Psoas muscle (tissue), 8 donors: ENCODE results near the gene SEC16A. TPM values are rescaled to one million over a fixed set of nuclear protein-coding genes. Genes with fewer than 3 reads are reported as not detected.
A peak's percentile ranks its signal among the peaks of the same experiment; 100 is the strongest.

ENCODE experiments used
- ATAC-seq, 4 donors: fragments of 200-7000 bp; cut with Tn5 transposase; one replicate each; pipeline ENCODE4 v1.9.1; 2020; ENCODE audit warnings: moderate library complexity in 3 of 4, mild to moderate bottlenecking in 2 of 4
- DNase-seq, 2 donors: peaks; one replicate each; pipeline ENCODE4 v3.0.0-alpha.2; 2020
- H3K27ac ChIP-seq: fragments of 200-600 bp; one replicate; pipeline ENCODE4 v1.8.0; 2022
- H3K27me3 ChIP-seq, 3 donors: fragments of 200-600 bp in 1 of 3; one replicate each; pipeline versions ENCODE4 v1.6.1 to v1.8.0; 2013 to 2022; ENCODE audit warnings: low read length in 2 of 3, mild to moderate bottlenecking in 2 of 3, moderate library complexity in 1 of 3; ENCODE audit not compliant: insufficient read depth in 3 of 3
- H3K36me3 ChIP-seq, 2 donors: fragments of 200-600 bp in 1 of 2; one replicate each; pipeline versions ENCODE4 v1.6.1 to v1.8.0; 2013 to 2022; ENCODE audit warnings: low read depth in 1 of 2, mild to moderate bottlenecking in 1 of 2, moderate library complexity in 1 of 2; ENCODE audit not compliant: insufficient read depth in 1 of 2
- H3K4me1 ChIP-seq: fragments of 200-600 bp; one replicate; pipeline ENCODE4 v1.8.0; 2022
- H3K4me3 ChIP-seq: fragments of 200-600 bp; one replicate; pipeline ENCODE4 v1.8.0; 2022; ENCODE audit warnings: mild to moderate bottlenecking
- H3K9me3 ChIP-seq: fragments of 200-600 bp; one replicate; pipeline ENCODE4 v1.8.0; 2022
- WGBS, 3 donors: extraction: QIAGEN DNeasy Blood & Tissue Kit; methylation state at CpG; one replicate each; pipeline versions ENCODE4 v1.1.6 to v1.1.7; 2013; 5-methylcytosine and 5-hydroxymethylcytosine counted together
- intact Hi-C, 2 donors: fragments of 100-400 bp; cut with DNase I; formaldehyde crosslinking; loops; one replicate each; pipeline versions ENCODE4 v1.11.0 to v1.14.2; 2022
- polyA plus RNA-seq, 3 donors: library from polyadenylated mRNA; stranded (reverse); fragments of 200-250 nt; gene quantifications; one replicate each; pipeline ENCODE4 v1.2.3, GENCODE V29; 2013
- total RNA-seq, 4 donors: library from RNA; stranded (reverse); fragmentation: NEBNext Ultra II Directional in 2 of 4; extraction: Animal tissue kit (Norgen Biotek cat#: 25700) in 2 of 4; gene quantifications; one replicate each; pipeline versions ENCODE4 v1.2.1 to v1.2.4, GENCODE V29; 2021 to 2023
- TF ChIP-seq, protein P1 (sequence below): fragments of 200-600 bp; IDR thresholded peaks from one replicate; pipeline ENCODE4 v1.8.0; 2022; ENCODE audit warnings: antibody characterized with exemption
- donor health status: healthy with polysubstance abuse.
- donor health status: DM: no; HTN: no; CAD: no; lungs with moderate emphysema.
- donor health status: Bipolar disorder and iron deficiency.
- donor health status: healthy.
- donor health status: DM: yes; HTN: yes; CAD: no.
- donor health status: DM: no; HTN: no; CAD: no.
- donor health status: DM: no; HTN: no; CAD: no.
- donor health status: DM: yes; HTN: yes; CAD: no.

The SEC16A gene
- total and polyA plus RNA-seq, 7 donors, result 22.3 to 40.0 (median 31.5) TPM

GRCh38 chr9:136456258-136456657 lies 26.6 kb downstream of the SEC16A start:
- intact Hi-C loops, result no loop called here
- Histone ChIP-seq H3K27me3 (no peaks in the 10 kb centered on the region), H3K4me3 (no peak overlapping the region), H3K4me1 (no peaks in the 10 kb centered on the region), H3K9me3 (no peaks in the 10 kb centered on the region), H3K27ac (no peak overlapping the region), H3K36me3 (peaks cover 7 to 100% of the 10 kb centered on the region in 2 donors)
- TF ChIP-seq, protein P1, sequence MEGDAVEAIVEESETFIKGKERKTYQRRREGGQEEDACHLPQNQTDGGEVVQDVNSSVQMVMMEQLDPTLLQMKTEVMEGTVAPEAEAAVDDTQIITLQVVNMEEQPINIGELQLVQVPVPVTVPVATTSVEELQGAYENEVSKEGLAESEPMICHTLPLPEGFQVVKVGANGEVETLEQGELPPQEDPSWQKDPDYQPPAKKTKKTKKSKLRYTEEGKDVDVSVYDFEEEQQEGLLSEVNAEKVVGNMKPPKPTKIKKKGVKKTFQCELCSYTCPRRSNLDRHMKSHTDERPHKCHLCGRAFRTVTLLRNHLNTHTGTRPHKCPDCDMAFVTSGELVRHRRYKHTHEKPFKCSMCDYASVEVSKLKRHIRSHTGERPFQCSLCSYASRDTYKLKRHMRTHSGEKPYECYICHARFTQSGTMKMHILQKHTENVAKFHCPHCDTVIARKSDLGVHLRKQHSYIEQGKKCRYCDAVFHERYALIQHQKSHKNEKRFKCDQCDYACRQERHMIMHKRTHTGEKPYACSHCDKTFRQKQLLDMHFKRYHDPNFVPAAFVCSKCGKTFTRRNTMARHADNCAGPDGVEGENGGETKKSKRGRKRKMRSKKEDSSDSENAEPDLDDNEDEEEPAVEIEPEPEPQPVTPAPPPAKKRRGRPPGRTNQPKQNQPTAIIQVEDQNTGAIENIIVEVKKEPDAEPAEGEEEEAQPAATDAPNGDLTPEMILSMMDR, result no peak
- ATAC-seq (no peak), DNase-seq (no peak)
- 76 to 90% (median 78%) methylated on average over 9 of the region's 9 CpGs for WGBS, 3 donors

GRCh38 chr9:136455043-136456002 lies 27.5 kb downstream of the SEC16A start:
- H3K4me3 ChIP-seq, result no peak overlapping the region
- intact Hi-C loops, result no loop called here
- no peak overlapping the region for H3K27ac ChIP-seq
- WGBS, 3 donors, result 88 to 91% (median 91%) methylated on average over 43 of the region's 43 CpGs
- DNase-seq (no peak), ATAC-seq (peak in 1 of 4 donors; percentile 22)
- no peaks in the 10 kb centered on the region for H3K27me3 ChIP-seq
- H3K4me1 ChIP-seq, result no peaks in the 10 kb centered on the region
- TF ChIP-seq, protein P1, result no peak
- H3K36me3 ChIP-seq, result peaks cover 7 to 100% of the 10 kb centered on the region in 2 donors
- H3K9me3 ChIP-seq, result no peaks in the 10 kb centered on the region

- DNase-seq, result no peak
- Histone ChIP-seq H3K4me3 (no peak overlapping the region), H3K27ac (no peak overlapping the region), H3K36me3 (peaks cover 7 to 100% of the 10 kb centered on the region in 2 donors), H3K4me1 (no peaks in the 10 kb centered on the region), H3K27me3 (no peaks in the 10 kb centered on the region), H3K9me3 (no peaks in the 10 kb centered on the region)
- ATAC-seq, result no peak
- TF ChIP-seq, protein P1, result no peak
- WGBS, 3 donors, result 89 to 92% (median 90%) methylated on average over 25 of the region's 25 CpGs
- intact Hi-C loops, result no loop called here
These were observed 28.6 kb downstream of the SEC16A start for GRCh38 chr9:136454026-136454796.

- Histone ChIP-seq H3K9me3 (no peaks in the 10 kb centered on the region), H3K36me3 (peaks cover 13 to 98% of the 10 kb centered on the region in 2 donors), H3K4me3 (no peak overlapping the region), H3K27me3 (no peaks in the 10 kb centered on the region), H3K4me1 (no peaks in the 10 kb centered on the region), H3K27ac (no peak overlapping the region)
- ATAC-seq (no peak), DNase-seq (no peak)
- intact Hi-C loops, result no loop called here
- TF ChIP-seq, protein P1, result no peak
- WGBS, 3 donors, result 88 to 93% (median 89%) methylated on average over 11 of the region's 11 CpGs
These were observed 29.5 kb downstream of the SEC16A start for GRCh38 chr9:136453326-136453725.
